Measurements from ENCODE around the gene GATAD1. TPM values are rescaled to one million over a fixed set of nuclear protein-coding genes. Genes with fewer than 3 reads are reported as not detected.
"Not testable (repeated sequence)": the region's sequence is repeated elsewhere in the genome, so short reads cannot be mapped to it uniquely, and the experiment has no call there.

GATAD1 gene
- total RNA-seq, 2 donors from 2014 or later: 44.0 to 72.3 TPM

- H3K4me1 ChIP-seq (ENCODE audit: control insufficient read depth in 1 of 2, low read depth in 2 of 2): no peaks in the 10 kb centered on the region
- no peak overlapping the region for H3K27ac ChIP-seq
- DNase-seq (ENCODE audit: low spot score) (no peak), ATAC-seq (ENCODE audit: insufficient number of reproducible peaks, low FRiP score, low read depth) (no peak)
- no peak for TF ChIP-seq CTCF (IDR thresholded peaks at IDR 0.05)
- peaks cover 4% of the 10 kb centered on the region for H3K36me3 ChIP-seq
- no peak overlapping the region for H3K4me3 ChIP-seq
- H3K9me3 ChIP-seq: no peaks in the 10 kb centered on the region
- no peaks in the 10 kb centered on the region for H3K27me3 ChIP-seq (replicated peaks; ENCODE audit: insufficient read depth)
Measured at GRCh38 chr7:92462560-92462959, 15.3 kb downstream of the GATAD1 start.

GRCh38 chr7:92464515-92464914, 17.2 kb downstream of the GATAD1 start:
- Histone ChIP-seq H3K4me3 (no peak overlapping the region), H3K36me3 (peaks cover 4% of the 10 kb centered on the region), H3K27ac (no peak overlapping the region), H3K27me3 (replicated peaks; ENCODE audit: insufficient read depth) (no peaks in the 10 kb centered on the region), H3K4me1 (ENCODE audit: control insufficient read depth in 1 of 2, low read depth in 2 of 2) (no peaks in the 10 kb centered on the region), H3K9me3 (no peaks in the 10 kb centered on the region)
- ATAC-seq (ENCODE audit: insufficient number of reproducible peaks, low FRiP score, low read depth): no peak
- no peak for DNase-seq (ENCODE audit: low spot score)
- no peak for TF ChIP-seq CTCF (IDR thresholded peaks at IDR 0.05)

GRCh38 chr7:92466682-92467081, 19.4 kb downstream of the GATAD1 start:
- no peak for TF ChIP-seq CTCF (IDR thresholded peaks at IDR 0.05)
- H3K4me3 ChIP-seq: no peak overlapping the region
- H3K4me1 ChIP-seq (ENCODE audit: control insufficient read depth in 1 of 2, low read depth in 2 of 2): no peaks in the 10 kb centered on the region
- H3K36me3 ChIP-seq: peaks cover 6% of the 10 kb centered on the region
- no peaks in the 10 kb centered on the region for H3K27me3 ChIP-seq (replicated peaks; ENCODE audit: insufficient read depth)
- H3K27ac ChIP-seq: no peak overlapping the region
- no peak for DNase-seq (ENCODE audit: low spot score)
- ATAC-seq (ENCODE audit: insufficient number of reproducible peaks, low FRiP score, low read depth): no peak
- H3K9me3 ChIP-seq: no peaks in the 10 kb centered on the region

- H3K4me1 ChIP-seq (ENCODE audit: control insufficient read depth in 1 of 2, low read depth in 2 of 2); H3K36me3 ChIP-seq; DNase-seq (ENCODE audit: low spot score); H3K9me3 ChIP-seq; ATAC-seq (ENCODE audit: insufficient number of reproducible peaks, low FRiP score, low read depth); H3K27me3 ChIP-seq (replicated peaks; ENCODE audit: insufficient read depth); H3K27ac ChIP-seq; H3K4me3 ChIP-seq: not testable (repeated sequence)
Measured at GRCh38 chr7:92468589-92468988, 21.3 kb downstream of the GATAD1 start.

- not testable (repeated sequence) for ATAC-seq (ENCODE audit: insufficient number of reproducible peaks, low FRiP score, low read depth); H3K27ac ChIP-seq; H3K4me3 ChIP-seq; H3K9me3 ChIP-seq; H3K27me3 ChIP-seq (replicated peaks; ENCODE audit: insufficient read depth); DNase-seq (ENCODE audit: low spot score); H3K36me3 ChIP-seq; H3K4me1 ChIP-seq (ENCODE audit: control insufficient read depth in 1 of 2, low read depth in 2 of 2)
Measured at GRCh38 chr7:92473989-92474388, 26.7 kb downstream of the GATAD1 start.

GRCh38 chr7:92475261-92475770, 28.0 kb downstream of the GATAD1 start:
- H3K27ac ChIP-seq; ATAC-seq (ENCODE audit: insufficient number of reproducible peaks, low FRiP score, low read depth); H3K4me1 ChIP-seq (ENCODE audit: control insufficient read depth in 1 of 2, low read depth in 2 of 2); DNase-seq (ENCODE audit: low spot score); H3K36me3 ChIP-seq; H3K9me3 ChIP-seq; H3K4me3 ChIP-seq; H3K27me3 ChIP-seq (replicated peaks; ENCODE audit: insufficient read depth): not testable (repeated sequence)

- H3K27ac ChIP-seq: not testable (repeated sequence)
Measured at GRCh38 chr7:92475851-92476590, 28.7 kb downstream of the GATAD1 start.

GRCh38 chr7:92477681-92478080, 30.4 kb downstream of the GATAD1 start, which contains the start of gene ERVW-1:
ERVW-1 (minus strand) TSS chr7:92477946; CDS start chr7:92470381, 7,565 bp downstream.
- H3K27me3 ChIP-seq (replicated peaks; ENCODE audit: insufficient read depth); ATAC-seq (ENCODE audit: insufficient number of reproducible peaks, low FRiP score, low read depth); H3K4me1 ChIP-seq (ENCODE audit: control insufficient read depth in 1 of 2, low read depth in 2 of 2); H3K9me3 ChIP-seq; H3K4me3 ChIP-seq; H3K27ac ChIP-seq; DNase-seq (ENCODE audit: low spot score); H3K36me3 ChIP-seq: not testable (repeated sequence)

More at GRCh38 chr7:92475851-92476590, 28.7 kb downstream of the GATAD1 start:
- not testable (repeated sequence) for H3K36me3 ChIP-seq; H3K4me3 ChIP-seq; DNase-seq (ENCODE audit: low spot score); H3K27me3 ChIP-seq (replicated peaks; ENCODE audit: insufficient read depth); H3K4me1 ChIP-seq (ENCODE audit: control insufficient read depth in 1 of 2, low read depth in 2 of 2); H3K9me3 ChIP-seq; ATAC-seq (ENCODE audit: insufficient number of reproducible peaks, low FRiP score, low read depth)
